ENCODE data around the gene FMN2.

FMN2 gene

GRCh38 chr1:240099748-240100147, 8.1 kb downstream of the FMN2 start (continued):
- TF ChIP-seq GLIS2 (tag by site-specific recombination; IDR thresholded peaks at IDR 0.05) (no peak), ZNF747 (tag by site-specific recombination; IDR thresholded peaks at IDR 0.05) (no peak), ZNF292 (tag by site-specific recombination; IDR thresholded peaks at IDR 0.05; ENCODE audit: borderline replicate concordance, low read depth) (no peak), ZNF19 (tag by site-specific recombination; IDR thresholded peaks at IDR 0.05; ENCODE audit: low read depth) (no peak)

GRCh38 chr1:240100371-240100934, 8.8 kb downstream of the FMN2 start:
- POLR2A ChIA-PET, result interaction anchor here (1.2 to 2.3 kb wide), 2 partner anchors 8 to 11 kb away, joined by 3 to 11 read pairs; partner anchors contain the start of gene FMN2
- no peak overlapping the region for H3K27ac ChIP-seq (ENCODE audit: extremely low read depth, low read depth, low read length)
- CTCF ChIA-PET, result interaction anchor here (0.6 to 4.0 kb wide), 5 partner anchors 12 to 97 kb away, joined by 3 to 18 read pairs (median 3); no protein-coding TSS in a partner anchor
- TF ChIP-seq ZNF2 (tag by site-specific recombination; IDR thresholded peaks at IDR 0.05) (no peak), ZXDB (tag by site-specific recombination; IDR thresholded peaks at IDR 0.05) (no peak), PRDM6 (tag by site-specific recombination; IDR thresholded peaks at IDR 0.05) (no peak), ZSCAN4 (tag by site-specific recombination; IDR thresholded peaks at IDR 0.05) (no peak), ZNF426 (tag by site-specific recombination; IDR thresholded peaks at IDR 0.05) (no peak), ZNF398 (tag by site-specific recombination; IDR thresholded peaks at IDR 0.05) (no peak), ZNF202 (tag by site-specific recombination; IDR thresholded peaks at IDR 0.05; ENCODE audit: borderline replicate concordance) (no peak), ZNF664 (tag by site-specific recombination; IDR thresholded peaks at IDR 0.05) (no peak), HOXD13 (CRISPR knock-in tag; IDR thresholded peaks at IDR 0.05; ENCODE audit: borderline replicate concordance) (no peak), ZNF629 (tag by site-specific recombination; IDR thresholded peaks at IDR 0.05) (no peak), KLF8 (tag by site-specific recombination; IDR thresholded peaks at IDR 0.05) (no peak), ZNF560 (tag by site-specific recombination; IDR thresholded peaks at IDR 0.05; ENCODE audit: borderline replicate concordance) (no peak), ZNF239 (tag by site-specific recombination; IDR thresholded peaks at IDR 0.05) (no peak), PATZ1 (tag by site-specific recombination; IDR thresholded peaks at IDR 0.05) (no peak)
- no peaks in the 10 kb centered on the region for H3K9me3 ChIP-seq (ENCODE audit: control insufficient read depth, insufficient read depth, low read depth, low read length)
- peaks cover 11% of the 10 kb centered on the region for H3K4me1 ChIP-seq (ENCODE audit: control insufficient read depth, insufficient read depth, low read length)
- no peaks in the 10 kb centered on the region for H3K36me3 ChIP-seq (ENCODE audit: control insufficient read depth in 2 of 2, insufficient read depth in 1 of 2, low read length in 2 of 2)
- H3K4me3 ChIP-seq (ENCODE audit: low read depth, low read length), result no peak overlapping the region
